H9 (cell line): ENCODE measurements around the gene SLC9A4. TPM values are rescaled to one million over a fixed set of nuclear protein-coding genes. Genes with fewer than 3 reads are reported as not detected.

ENCODE experiments used
- DNase-seq: peaks from one replicate; pipeline ENCODE4 v3.0.0-alpha.2; 2017
- H2AFZ ChIP-seq: one replicate; pipeline ENCODE4 v1.6.1; 2013; ENCODE audit warnings: mild to moderate bottlenecking, low read length, control low read depth, moderate library complexity
- H2AK5ac ChIP-seq: 2 replicates; pipeline ENCODE4 v1.6.1; 2013; ENCODE audit warnings: low read length, control low read depth, mixed read lengths; ENCODE audit not compliant: insufficient read length
- H2BK120ac ChIP-seq: one replicate; pipeline ENCODE4 v1.6.1; 2013; ENCODE audit warnings: low read depth, mild to moderate bottlenecking, low read length, control low read depth, inconsistent platforms; ENCODE audit not compliant: poor library complexity, severe bottlenecking
- H2BK12ac ChIP-seq: 2 replicates; pipeline ENCODE4 v1.6.1; 2013; ENCODE audit warnings: low read length, control low read depth, mixed read lengths, low read depth; ENCODE audit not compliant: insufficient read length
- H2BK15ac ChIP-seq: 2 replicates; pipeline ENCODE4 v1.6.1; 2013; ENCODE audit warnings: low read depth, low read length, control low read depth
- H2BK20ac ChIP-seq: one replicate; pipeline ENCODE4 v1.6.1; 2013; ENCODE audit warnings: low read depth, mild to moderate bottlenecking, low read length, control low read depth, inconsistent platforms; ENCODE audit not compliant: poor library complexity, severe bottlenecking
- H2BK5ac ChIP-seq: 2 replicates; pipeline ENCODE4 v1.6.1; 2013; ENCODE audit warnings: low read length, control low read depth, mixed read lengths; ENCODE audit not compliant: insufficient read length
- H3K14ac ChIP-seq: 2 replicates; pipeline ENCODE4 v1.6.1; 2013; ENCODE audit warnings: low read length, control low read depth; ENCODE audit not compliant: insufficient read depth
- H3K18ac ChIP-seq: 2 replicates; pipeline ENCODE4 v1.6.1; 2013; ENCODE audit warnings: low read depth, mild to moderate bottlenecking, mixed read lengths, low read length, control low read depth; ENCODE audit not compliant: insufficient read length
- H3K23ac ChIP-seq: 2 replicates; pipeline ENCODE4 v1.6.1; 2013; ENCODE audit warnings: low read length, control low read depth, mixed read lengths, low read depth; ENCODE audit not compliant: insufficient read length
- H3K23me2 ChIP-seq: 2 replicates; pipeline ENCODE4 v1.6.1; 2013; ENCODE audit warnings: low read depth, mild to moderate bottlenecking, mixed read lengths, low read length, control low read depth; ENCODE audit not compliant: insufficient read length, poor library complexity, severe bottlenecking
- H3K27ac ChIP-seq: 2 replicates; pipeline ENCODE4 v1.5.1; 2013; ENCODE audit warnings: low read length, control low read depth, mixed read lengths, low read depth; ENCODE audit not compliant: insufficient read length
- H3K27me3 ChIP-seq: 2 replicates; pipeline ENCODE4 v1.6.1; 2013; ENCODE audit warnings: low read length, control low read depth, inconsistent platforms; ENCODE audit not compliant: insufficient read depth
- H3K4ac ChIP-seq: 2 replicates; pipeline ENCODE4 v1.6.1; 2013; ENCODE audit warnings: low read depth, mild to moderate bottlenecking, control low read depth, inconsistent platforms, low read length, moderate library complexity
- H3K4me1 ChIP-seq: 2 replicates; pipeline ENCODE4 v1.6.1; 2013; ENCODE audit warnings: low read length, control low read depth, inconsistent platforms; ENCODE audit not compliant: insufficient read depth
- H3K4me2 ChIP-seq: 2 replicates; pipeline ENCODE4 v1.6.1; 2013; ENCODE audit warnings: low read length, control low read depth, mixed read lengths; ENCODE audit not compliant: insufficient read length, insufficient read depth
- H3K56ac ChIP-seq: 2 replicates; pipeline ENCODE4 v1.6.1; 2013; ENCODE audit warnings: low read depth, mild to moderate bottlenecking, mixed read lengths, low read length, control low read depth; ENCODE audit not compliant: insufficient read length
- H3K79me1 ChIP-seq: 2 replicates; pipeline ENCODE4 v1.6.1; 2013; ENCODE audit warnings: low read depth, mild to moderate bottlenecking, moderate library complexity, low read length, control low read depth, inconsistent platforms; ENCODE audit not compliant: insufficient read depth, poor library complexity, severe bottlenecking
- H3K79me2 ChIP-seq: 2 replicates; pipeline ENCODE4 v1.6.1; 2013; ENCODE audit warnings: low read length, control low read depth, inconsistent platforms; ENCODE audit not compliant: insufficient read depth
- H3K9ac ChIP-seq: 2 replicates; pipeline ENCODE4 v1.6.1; 2013; ENCODE audit warnings: low read length, control low read depth, mixed read lengths; ENCODE audit not compliant: insufficient read length; ENCODE audit errors: extremely low read depth
- H3K9me3 ChIP-seq: one replicate; pipeline ENCODE4 v1.6.1; 2013; ENCODE audit warnings: low read depth, low read length, inconsistent platforms; ENCODE audit not compliant: control insufficient read depth
- H3T11ph ChIP-seq: one replicate; pipeline ENCODE4 v1.6.1; 2013; ENCODE audit warnings: mild to moderate bottlenecking, low read length, control low read depth, inconsistent platforms
- H4K20me1 ChIP-seq: one replicate; pipeline ENCODE4 v1.6.1; 2013; ENCODE audit not compliant: control insufficient read depth, insufficient read length, insufficient read depth
- H4K5ac ChIP-seq: 2 replicates; pipeline ENCODE4 v1.6.1; 2013; ENCODE audit warnings: low read depth, mild to moderate bottlenecking, mixed read lengths, low read length, control low read depth; ENCODE audit not compliant: insufficient read length
- H4K8ac ChIP-seq: replicated peaks from 2 replicates; pipeline ENCODE4 v1.6.1; 2013; ENCODE audit warnings: low read length, control low read depth, mixed read lengths, low read depth; ENCODE audit not compliant: insufficient read length
- H4K91ac ChIP-seq: 2 replicates; pipeline ENCODE4 v1.6.1; 2013; ENCODE audit warnings: low read depth, mild to moderate bottlenecking, moderate library complexity, mixed read lengths, low read length, control low read depth; ENCODE audit not compliant: insufficient read length
- H3K27ac Mint-ChIP-seq, 3 experiments: 2 replicates in 2 of 3; 3 replicates in 1 of 3; pipeline ENCODE4 v1.8.0; 2020 to 2021; ENCODE audit warnings: mixed read lengths in 3 of 3, mild to moderate bottlenecking in 1 of 3, moderate library complexity in 1 of 3
- H3K27me3 Mint-ChIP-seq: 2 replicates; pipeline ENCODE4 v1.8.0; 2021; ENCODE audit warnings: low read depth, mild to moderate bottlenecking, moderate library complexity, mixed read lengths
- H3K36me3 Mint-ChIP-seq, 3 experiments: 2 replicates in 2 of 3; 3 replicates in 1 of 3; pipeline ENCODE4 v1.8.0; 2020 to 2021; ENCODE audit warnings: low read depth in 3 of 3, mixed read lengths in 3 of 3; ENCODE audit not compliant: insufficient read depth in 1 of 3
- H3K4me1 Mint-ChIP-seq, 2 experiments: 2 replicates each; pipeline ENCODE4 v1.8.0; 2020; ENCODE audit warnings: mixed read lengths in 2 of 2
- H3K4me3 Mint-ChIP-seq, 2 experiments: 2 replicates in 1 of 2; 3 replicates in 1 of 2; pipeline ENCODE4 v1.8.0; 2020 to 2021; ENCODE audit warnings: mild to moderate bottlenecking in 2 of 2, mixed read lengths in 2 of 2, moderate library complexity in 1 of 2
- H3K9me3 Mint-ChIP-seq, 2 experiments: 2 replicates in 1 of 2; 3 replicates in 1 of 2; pipeline ENCODE4 v1.8.0; 2020; ENCODE audit warnings: mild to moderate bottlenecking in 2 of 2, mixed read lengths in 2 of 2, moderate library complexity in 1 of 2
- CTCF ChIP-seq: fragments of 200-600 bp; sonication (generic); conservative IDR thresholded peaks from 3 replicates; pipeline ENCODE4 v1.8.0; 2021; ENCODE audit warnings: antibody characterized with exemption, mild to moderate bottlenecking
- WGBS: extraction: QIAGEN DNeasy Blood & Tissue Kit; methylation state at CpG from one replicate; pipeline ENCODE4 v1.1.7; 2013; ENCODE audit warnings: missing lambda C conversion rate, low lambda C conversion rate, mixed read lengths; ENCODE audit not compliant: insufficient read length; ENCODE audit errors: extremely low coverage; 5-methylcytosine and 5-hydroxymethylcytosine counted together
- total RNA-seq: library from RNA; stranded (reverse); gene quantifications from 2 replicates; pipeline ENCODE4 v1.2.1, GENCODE V29; 2021

The SLC9A4 gene
- total RNA-seq, 1 experiment from 2014 or later = not detected

- Histone ChIP-seq H3K79me2 (no peaks in the 10 kb centered on the region), H3K4ac (no peak overlapping the region), H3K9ac (no peak overlapping the region), H2AK5ac (no peak overlapping the region), H4K20me1 (no peaks in the 10 kb centered on the region), H3K23ac (no peak overlapping the region), H2BK15ac (no peak overlapping the region), H2BK20ac (no peak overlapping the region), H3K27ac (no peak overlapping the region), H3K56ac (no peak overlapping the region), H4K5ac (no peak overlapping the region), H4K91ac (no peak overlapping the region), H4K8ac (no peak overlapping the region), H2BK12ac (no peak overlapping the region), H3K4me2 (no peak overlapping the region), H3K18ac (no peak overlapping the region), H3K23me2 (no peaks in the 10 kb centered on the region), H3K14ac (no peak overlapping the region), H3K79me1 (no peaks in the 10 kb centered on the region), H2AFZ (no peak overlapping the region), H2BK120ac (no peak overlapping the region), H3K4me1 (no peaks in the 10 kb centered on the region), H3K9me3 (no peaks in the 10 kb centered on the region), H3T11ph (no peak overlapping the region), H2BK5ac (no peak overlapping the region), H3K27me3 (no peaks in the 10 kb centered on the region)
- no peak for DNase-seq
- WGBS = no CpG with 5 or more reads among the region's 2 CpGs
- no peak overlapping the region for H3K4me3 Mint-ChIP-seq
- H3K27me3 Mint-ChIP-seq = no peaks in the 10 kb centered on the region; the same call in 1 of the 2 replicates
- H3K4me1 Mint-ChIP-seq = no peaks in the 10 kb centered on the region
- H3K36me3 Mint-ChIP-seq = peaks cover 0 to 8% (median 0%) of the 10 kb centered on the region in 3 experiments; a peak in 4 of 7 replicates
- TF ChIP-seq CTCF = no peak
- peaks cover 4 to 8% of the 10 kb centered on the region in 2 experiments; a peak in 4 of 5 replicates for H3K9me3 Mint-ChIP-seq
- H3K27ac Mint-ChIP-seq = no peak overlapping the region
Observed at GRCh38 chr2:102578376-102578775, 105.3 kb downstream of the SLC9A4 start.
